Kidney epithelial cell (primary cell): Measurements from ENCODE around the gene CERT1. TPM values are rescaled to one million over a fixed set of nuclear protein-coding genes. Genes with fewer than 3 reads are reported as not detected.

ENCODE experiments used
- DNase-seq: peaks from one replicate; pipeline ENCODE4 v3.0.0-alpha.2; 2010; ENCODE audit warnings: low read depth
- H3K27me3 ChIP-seq: 2 replicates; pipeline ENCODE4 v1.6.0; 2011; ENCODE audit warnings: low read length; ENCODE audit not compliant: control insufficient read depth, insufficient read depth
- H3K36me3 ChIP-seq: 2 replicates; pipeline ENCODE4 v1.5.1; 2011; ENCODE audit warnings: low read length; ENCODE audit not compliant: control insufficient read depth, insufficient read depth
- H3K4me3 ChIP-seq: 2 replicates; pipeline ENCODE4 v1.5.1; 2011; ENCODE audit warnings: low read depth, mild to moderate bottlenecking, control low read depth, low read length
- total RNA-seq: library from RNA; depleted of rRNA; stranded (reverse); fragments of >200 nt; gene quantifications from 2 replicates; pipeline ENCODE4 v1.2.3, GENCODE V29; 2015
- TF ChIP-seq, protein P1 (sequence below): IDR thresholded peaks from 2 replicates; pipeline ENCODE4 v1.5.1; 2011; ENCODE audit warnings: mild to moderate bottlenecking, moderate library complexity, low read length, control low read depth, inconsistent platforms; ENCODE audit not compliant: insufficient read depth, poor library complexity, severe bottlenecking

Gene CERT1
- total RNA-seq, 1 donor from 2014 or later = 20.3 TPM

DNA sequence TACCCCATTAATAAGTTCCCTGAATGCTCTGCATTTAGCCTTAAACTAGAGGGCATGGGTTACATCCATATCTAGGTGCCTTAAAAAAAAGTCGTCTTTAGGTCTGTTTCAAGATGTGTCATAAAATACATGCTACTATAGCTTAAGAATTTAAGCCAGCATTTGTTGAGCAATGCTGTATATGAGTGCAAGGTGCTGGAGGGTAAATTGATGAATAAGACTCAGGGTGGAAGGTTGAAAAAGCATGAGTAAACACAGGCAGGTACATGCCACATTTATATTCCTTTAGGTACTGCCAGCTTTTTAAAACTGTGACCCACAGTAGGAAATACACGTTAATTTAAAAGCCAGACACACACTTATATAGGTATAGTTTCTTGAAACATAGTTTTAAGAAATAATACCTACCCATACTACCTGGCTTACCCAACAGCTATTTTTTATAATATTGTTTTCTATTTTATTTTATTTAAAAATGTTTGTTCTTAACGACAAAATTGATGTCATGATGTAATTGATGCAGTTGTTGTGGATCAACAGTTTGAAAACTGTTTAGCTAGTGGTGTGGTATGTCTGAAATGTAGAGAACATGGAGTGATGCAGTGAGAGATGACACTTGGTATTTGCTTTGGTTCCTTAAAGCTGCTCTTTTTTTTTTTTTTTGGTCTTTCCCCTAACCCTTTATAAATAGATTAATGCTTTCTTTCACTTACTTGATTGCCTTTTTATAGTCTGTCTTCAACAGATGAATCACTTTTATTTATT lies 170.5 kb downstream of the CERT1 start:
- TF ChIP-seq, protein P1, sequence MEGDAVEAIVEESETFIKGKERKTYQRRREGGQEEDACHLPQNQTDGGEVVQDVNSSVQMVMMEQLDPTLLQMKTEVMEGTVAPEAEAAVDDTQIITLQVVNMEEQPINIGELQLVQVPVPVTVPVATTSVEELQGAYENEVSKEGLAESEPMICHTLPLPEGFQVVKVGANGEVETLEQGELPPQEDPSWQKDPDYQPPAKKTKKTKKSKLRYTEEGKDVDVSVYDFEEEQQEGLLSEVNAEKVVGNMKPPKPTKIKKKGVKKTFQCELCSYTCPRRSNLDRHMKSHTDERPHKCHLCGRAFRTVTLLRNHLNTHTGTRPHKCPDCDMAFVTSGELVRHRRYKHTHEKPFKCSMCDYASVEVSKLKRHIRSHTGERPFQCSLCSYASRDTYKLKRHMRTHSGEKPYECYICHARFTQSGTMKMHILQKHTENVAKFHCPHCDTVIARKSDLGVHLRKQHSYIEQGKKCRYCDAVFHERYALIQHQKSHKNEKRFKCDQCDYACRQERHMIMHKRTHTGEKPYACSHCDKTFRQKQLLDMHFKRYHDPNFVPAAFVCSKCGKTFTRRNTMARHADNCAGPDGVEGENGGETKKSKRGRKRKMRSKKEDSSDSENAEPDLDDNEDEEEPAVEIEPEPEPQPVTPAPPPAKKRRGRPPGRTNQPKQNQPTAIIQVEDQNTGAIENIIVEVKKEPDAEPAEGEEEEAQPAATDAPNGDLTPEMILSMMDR = no peak
- Histone ChIP-seq H3K36me3 (no peaks in the 10 kb centered on the region), H3K4me3 (no peak overlapping the region), H3K27me3 (no peaks in the 10 kb centered on the region)
- DNase-seq = no peak

DNA sequence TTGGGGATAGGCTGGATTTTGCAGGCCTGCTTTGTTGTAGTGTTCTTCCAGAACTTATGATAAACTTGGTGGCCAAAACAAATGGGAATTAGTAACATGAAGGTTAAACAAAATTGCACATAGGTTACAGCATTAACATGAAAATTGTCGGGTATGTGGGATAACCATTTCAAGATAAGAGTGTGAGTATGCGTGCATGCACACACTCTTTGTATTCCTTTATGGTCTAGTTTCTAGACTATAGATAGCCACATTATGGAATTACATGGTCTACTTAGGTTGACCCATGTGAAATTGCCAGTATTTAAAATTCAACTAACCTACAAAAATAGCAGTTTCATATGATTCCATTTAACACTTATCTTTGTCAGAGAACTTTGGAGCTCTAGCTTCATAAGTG lies 173.0 kb downstream of the CERT1 start:
- no peak for DNase-seq
- Histone ChIP-seq H3K36me3 (no peaks in the 10 kb centered on the region), H3K27me3 (no peaks in the 10 kb centered on the region), H3K4me3 (peak overlapping the region; percentile 71)
- TF ChIP-seq, protein P1 = no peak

DNA sequence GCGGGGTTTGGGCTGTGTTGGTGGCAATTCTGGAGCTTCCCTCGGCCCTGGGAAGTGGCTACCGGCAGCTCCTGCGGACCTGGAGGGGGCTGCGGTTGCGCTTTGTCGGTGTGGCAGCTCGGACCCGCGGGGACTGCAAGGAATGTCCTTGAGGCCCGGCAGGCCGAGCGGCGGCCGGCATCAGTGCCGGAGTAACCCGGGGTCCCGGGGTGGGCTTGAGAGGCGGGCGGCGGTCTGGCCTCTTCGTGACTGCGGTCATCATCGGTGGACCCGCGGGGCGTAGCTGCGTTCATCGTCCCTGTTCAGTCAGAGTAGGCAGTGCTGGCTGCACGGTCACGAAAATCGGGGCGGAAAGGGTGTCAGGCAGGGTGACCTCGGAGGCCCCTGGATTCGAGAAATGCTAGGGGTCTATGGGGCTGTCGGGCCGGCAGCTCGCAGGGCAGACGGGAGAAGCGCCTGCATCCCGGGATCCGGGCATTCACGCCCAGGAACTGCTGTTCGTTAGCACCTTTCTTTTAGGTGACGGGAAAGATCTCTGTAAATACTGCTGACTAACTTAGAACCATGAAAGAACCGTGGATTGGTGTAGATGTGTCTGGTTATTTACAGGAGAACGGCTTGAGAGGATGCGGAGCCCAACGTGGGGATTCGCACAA lies 173.9 kb downstream of the CERT1 start:
- no peak for DNase-seq
- TF ChIP-seq, protein P1 = no peak
- Histone ChIP-seq H3K4me3 (peak overlapping the region; percentile 71), H3K36me3 (no peaks in the 10 kb centered on the region), H3K27me3 (no peaks in the 10 kb centered on the region)

DNA sequence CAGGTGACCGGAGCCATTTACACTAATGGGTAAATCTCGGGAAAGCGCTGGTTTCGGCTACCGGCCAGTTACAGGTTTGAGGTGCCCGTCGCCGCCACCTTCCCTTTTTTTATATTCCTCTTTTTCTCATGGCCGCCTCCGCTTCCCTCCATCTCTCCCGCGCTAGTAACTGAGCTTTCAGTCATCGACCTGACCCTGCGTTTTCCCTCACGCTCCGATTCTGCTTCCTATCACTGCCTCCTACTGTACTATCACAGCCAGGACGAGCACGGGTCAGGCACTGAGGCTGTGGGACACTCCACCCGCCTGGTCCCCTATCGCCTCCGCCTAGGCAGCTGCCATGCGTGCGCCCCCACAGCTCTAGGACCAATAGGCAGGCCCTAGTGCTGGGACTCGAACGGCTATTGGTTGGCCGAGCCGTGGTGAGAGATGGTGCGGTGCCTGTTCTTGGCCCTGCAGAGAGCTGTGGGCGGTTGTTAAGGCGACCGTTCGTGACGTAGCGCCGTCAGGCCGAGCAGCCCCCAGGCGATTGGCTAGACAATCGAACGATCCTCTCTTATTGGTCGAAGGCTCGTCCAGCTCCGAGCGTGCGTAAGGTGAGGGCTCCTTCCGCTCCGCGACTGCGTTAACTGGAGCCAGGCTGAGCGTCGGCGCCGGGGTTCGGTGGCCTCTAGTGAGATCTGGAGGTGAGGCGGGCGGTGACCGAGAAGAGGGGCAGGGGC lies 174.7 kb downstream of the CERT1 start, which contains the start of gene HMGCR:
TSS of gene HMGCR (plus strand) at position 606 of the 722 bp plus-strand sequence. CDS start 5,386 bp downstream, outside the sequence.
- peak; percentile 99 for DNase-seq
- TF ChIP-seq, protein P1 = peak; percentile 27
- no peaks in the 10 kb centered on the region for H3K36me3 ChIP-seq

DNA sequence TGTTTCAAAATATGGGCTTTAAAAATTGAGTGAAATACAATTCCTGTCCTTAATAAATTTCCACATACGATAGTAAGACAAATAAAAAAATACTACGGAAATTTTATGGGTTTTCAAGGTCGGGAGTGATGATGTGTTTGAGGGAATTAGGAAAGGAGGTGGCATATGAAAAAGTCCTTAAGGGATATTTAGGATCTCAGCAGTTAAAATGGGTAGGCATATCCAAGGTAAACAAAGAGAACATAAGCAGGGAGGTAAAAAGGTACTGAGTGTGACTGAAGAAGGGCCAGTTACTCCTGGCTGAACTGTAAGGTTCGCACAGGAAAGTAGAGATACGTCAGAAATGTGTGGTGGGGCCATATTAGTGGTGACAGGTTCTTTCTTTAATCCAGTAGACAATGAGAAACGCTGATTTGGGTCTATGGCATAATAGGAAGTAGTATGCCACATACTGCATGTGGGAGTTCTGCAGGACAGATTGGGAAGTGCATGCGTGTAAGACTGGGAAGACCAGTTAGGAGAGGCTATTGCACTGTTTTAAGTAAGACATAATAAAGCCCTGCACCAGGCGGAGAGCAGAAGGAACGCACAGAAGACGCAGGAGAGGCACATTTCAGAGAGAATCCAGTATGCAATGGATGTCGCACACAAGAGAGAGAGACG lies 175.3 kb downstream of the CERT1 start:
- peak overlapping the region; percentile 52 for H3K4me3 ChIP-seq
- peak; percentile 52 for DNase-seq
- H3K27me3 ChIP-seq = no peaks in the 10 kb centered on the region
- TF ChIP-seq, protein P1 = peak; percentile 39
- H3K36me3 ChIP-seq = no peaks in the 10 kb centered on the region

More for the DNA sequence above, 174.7 kb downstream of the CERT1 start, which contains the start of gene HMGCR:
- Histone ChIP-seq H3K27me3 (no peaks in the 10 kb centered on the region), H3K4me3 (peak within 1 kb of the TSS; percentile 71)
